GM12801 (cell line): ENCODE results near the gene TBC1D21.

ENCODE experiments used
- CTCF ChIP-seq: IDR thresholded peaks from one replicate; pipeline ENCODE4 v1.5.1; 2011; ENCODE audit warnings: control low read depth; ENCODE audit not compliant: insufficient read length; ENCODE audit errors: extremely low read depth

Gene TBC1D21

GRCh38 chr15:73899197-73900094 lies 26.1 kb downstream of the TBC1D21 start:
- TF ChIP-seq CTCF = no peak

- TF ChIP-seq CTCF = no peak
Measured at GRCh38 chr15:73900095-73900712, 26.8 kb downstream of the TBC1D21 start.

GRCh38 chr15:73901126-73901810 lies 27.9 kb downstream of the TBC1D21 start:
- TF ChIP-seq CTCF = no peak

- no peak for TF ChIP-seq CTCF
Measured at GRCh38 chr15:73902121-73903020, 29.0 kb downstream of the TBC1D21 start.

GRCh38 chr15:73904026-73904815 lies 30.9 kb downstream of the TBC1D21 start:
- TF ChIP-seq CTCF = no peak

- no peak for TF ChIP-seq CTCF
Measured at GRCh38 chr15:73905225-73905827, 32.0 kb downstream of the TBC1D21 start.
